Inferior parietal cortex (tissue), 1 donor: ENCODE data around the gene IGF2R.
"Not testable (repeated sequence)": the region's sequence is repeated elsewhere in the genome, so short reads cannot be mapped to it uniquely, and the experiment has no call there.

Source experiments
- DNase-seq: peaks from one replicate; pipeline ENCODE4 v3.0.0-alpha.2; 2016; ENCODE audit errors: extremely low spot score

The IGF2R gene

DNA sequence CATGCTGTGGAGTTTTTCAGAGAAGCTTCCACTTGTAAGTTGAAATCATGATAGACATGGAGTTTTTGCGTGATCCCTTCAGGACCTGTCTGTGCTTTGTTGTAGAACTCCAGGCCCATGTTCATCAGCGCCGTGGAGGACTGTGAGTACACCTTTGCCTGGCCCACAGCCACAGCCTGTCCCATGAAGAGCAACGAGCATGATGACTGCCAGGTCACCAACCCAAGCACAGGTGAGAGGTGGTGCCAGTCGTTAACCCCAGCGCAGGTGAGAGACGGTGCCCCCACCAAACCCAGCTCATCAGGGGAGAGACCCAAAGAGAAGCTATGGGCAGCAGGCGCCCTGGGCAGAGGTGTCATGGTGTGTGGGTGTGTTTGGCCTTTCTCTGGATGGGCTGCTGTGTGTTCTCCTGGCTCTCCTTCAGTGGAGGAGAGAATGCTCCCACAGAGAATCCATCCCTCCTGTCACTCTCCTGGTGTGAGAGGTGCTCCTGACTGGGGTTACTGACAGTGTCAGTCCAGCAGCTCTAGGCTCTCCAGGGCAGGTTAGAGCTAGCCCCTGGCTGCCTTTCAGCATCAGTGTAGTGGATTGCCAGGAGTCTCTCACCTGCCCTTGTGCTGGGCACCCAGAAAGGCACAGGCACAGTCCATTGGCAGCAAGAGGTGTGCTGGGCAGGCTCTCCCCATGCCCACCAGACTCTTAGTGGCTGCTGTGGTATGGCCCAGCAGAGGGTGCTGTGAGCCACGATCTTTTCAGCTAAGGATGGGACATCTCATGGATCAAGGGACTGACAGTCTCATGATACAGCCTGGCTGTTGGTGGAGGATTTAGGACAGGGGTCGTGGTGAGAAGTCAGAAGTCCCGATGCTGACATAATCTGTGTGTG lies 103.2 kb downstream of the IGF2R start:
- no peak for DNase-seq

DNA sequence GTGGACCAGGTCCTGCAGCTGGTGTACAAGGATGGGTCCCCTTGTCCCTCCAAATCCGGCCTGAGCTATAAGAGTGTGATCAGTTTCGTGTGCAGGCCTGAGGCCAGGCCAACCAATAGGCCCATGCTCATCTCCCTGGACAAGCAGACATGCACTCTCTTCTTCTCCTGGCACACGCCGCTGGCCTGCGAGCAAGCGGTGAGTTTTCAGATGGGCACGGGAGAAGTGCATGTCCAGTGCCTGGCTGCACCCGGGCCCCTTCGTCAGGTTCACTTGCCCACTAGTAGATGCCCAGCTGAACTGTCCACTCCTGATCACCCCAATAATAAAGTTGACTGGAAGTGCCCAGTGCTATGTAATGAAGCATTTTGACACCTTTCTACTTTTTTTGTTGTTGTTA lies 104.4 kb downstream of the IGF2R start:
- DNase-seq, result no peak

DNA sequence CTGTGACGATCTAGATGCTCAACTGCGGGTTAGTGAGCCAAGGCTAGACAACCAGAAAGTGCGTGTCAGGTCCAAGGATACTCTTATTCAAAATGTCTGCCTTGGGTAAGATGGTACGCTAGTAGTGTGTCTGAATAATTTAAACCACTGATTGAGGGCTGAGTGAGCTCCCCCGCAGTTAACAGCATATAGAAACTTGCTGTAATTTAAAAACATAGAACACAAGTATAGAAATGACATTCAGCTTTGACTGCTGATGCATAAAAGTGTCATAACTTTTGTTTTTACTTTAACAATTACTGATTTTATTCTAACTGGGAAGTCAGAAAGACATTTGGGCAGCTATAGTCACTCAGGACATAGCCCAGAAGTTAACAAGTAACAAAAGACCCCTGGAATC lies 107.1 kb downstream of the IGF2R start:
- DNase-seq, result no peak

DNA sequence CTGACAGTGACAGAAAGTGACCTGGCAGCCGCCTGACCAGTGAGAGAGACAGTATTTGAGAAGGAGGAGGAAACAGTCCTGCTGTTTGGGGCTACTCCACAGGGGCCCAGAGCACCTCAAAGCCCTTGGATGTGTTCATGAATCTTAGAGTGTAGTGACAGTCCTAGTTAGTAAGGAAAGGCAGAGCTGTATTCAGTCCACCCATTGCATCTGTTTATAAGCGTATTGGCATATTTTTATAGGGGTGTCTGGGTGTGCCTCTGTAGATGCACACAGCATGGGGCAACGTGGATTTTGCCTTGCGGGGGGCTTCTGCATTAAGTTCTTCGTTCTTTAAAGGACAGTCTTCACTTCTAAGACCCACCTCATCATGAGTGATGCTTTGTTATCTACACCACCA lies 108.1 kb downstream of the IGF2R start:
- no peak for DNase-seq

DNA sequence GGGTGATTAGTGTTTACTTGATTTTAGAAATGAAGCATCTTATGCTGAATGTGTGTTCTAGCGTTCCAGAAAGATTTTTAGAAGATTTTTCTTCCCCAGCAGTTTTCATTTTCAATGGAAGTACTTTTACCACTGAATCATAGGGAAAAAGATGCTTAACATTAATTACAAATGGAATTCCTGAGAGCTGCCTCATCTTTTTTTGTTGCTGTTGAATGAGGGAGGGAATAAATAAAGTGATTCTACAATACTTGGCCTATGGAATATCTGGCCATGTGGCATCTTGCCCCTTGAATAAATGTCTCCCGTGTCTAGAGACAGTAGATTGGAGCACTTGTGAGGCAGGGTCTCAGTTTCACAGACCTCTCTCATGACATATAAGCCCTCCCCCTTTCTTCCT lies 108.6 kb downstream of the IGF2R start:
- DNase-seq, result no peak

DNA sequence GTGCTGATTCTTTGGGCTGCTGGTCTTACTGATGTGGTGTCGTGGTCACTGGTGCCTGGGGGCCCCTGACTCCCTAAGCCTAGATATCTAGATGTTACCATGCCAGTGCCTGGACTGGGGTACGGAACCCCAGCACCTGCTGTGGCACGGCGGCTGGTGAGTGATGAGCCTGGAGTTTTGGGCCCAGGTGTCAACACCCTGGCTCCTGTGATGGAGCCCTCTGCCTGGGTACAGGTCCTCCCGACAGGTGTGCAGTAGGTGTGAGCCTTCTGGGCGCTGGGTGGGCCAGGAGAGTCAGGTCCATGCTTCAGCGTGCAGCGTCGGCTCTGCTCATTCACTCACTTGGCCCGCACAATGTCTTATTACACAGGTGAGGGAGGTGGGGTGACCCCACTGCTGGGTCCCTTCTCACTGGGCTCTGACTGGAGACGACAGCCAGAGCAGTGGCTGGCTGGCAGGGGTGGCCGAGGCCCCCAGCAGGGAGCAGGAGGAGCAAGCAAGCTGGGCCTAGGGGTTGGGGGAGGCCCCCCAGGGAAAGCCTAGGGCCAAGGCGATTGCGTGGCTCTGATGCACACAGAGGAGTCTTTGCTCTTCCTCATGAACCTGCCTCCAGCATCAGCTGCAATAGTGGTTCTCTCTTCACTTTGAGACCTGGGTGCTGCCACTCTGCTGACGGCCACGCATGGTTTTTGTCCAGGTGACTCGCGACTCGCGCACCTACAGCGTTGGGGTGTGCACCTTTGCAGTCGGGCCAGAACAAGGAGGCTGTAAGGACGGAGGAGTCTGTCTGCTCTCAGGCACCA lies 110.2 kb downstream of the IGF2R start:
- no peak for DNase-seq

DNA sequence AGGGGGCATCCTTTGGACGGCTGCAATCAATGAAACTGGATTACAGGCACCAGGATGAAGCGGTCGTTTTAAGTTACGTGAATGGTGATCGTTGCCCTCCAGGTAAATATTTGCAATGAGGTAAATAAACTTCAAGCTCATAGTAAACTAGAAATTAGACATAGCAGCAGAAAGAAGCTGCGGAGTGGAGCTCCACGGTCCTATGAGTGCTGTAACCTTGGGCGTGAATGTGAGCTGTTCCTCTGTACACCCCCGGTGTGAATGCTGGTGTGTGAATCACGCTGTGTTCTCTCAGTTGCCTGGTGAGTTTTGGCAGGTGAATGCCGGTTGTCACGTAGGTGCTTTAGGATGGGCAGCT lies 110.8 kb downstream of the IGF2R start:
- no peak for DNase-seq

DNA sequence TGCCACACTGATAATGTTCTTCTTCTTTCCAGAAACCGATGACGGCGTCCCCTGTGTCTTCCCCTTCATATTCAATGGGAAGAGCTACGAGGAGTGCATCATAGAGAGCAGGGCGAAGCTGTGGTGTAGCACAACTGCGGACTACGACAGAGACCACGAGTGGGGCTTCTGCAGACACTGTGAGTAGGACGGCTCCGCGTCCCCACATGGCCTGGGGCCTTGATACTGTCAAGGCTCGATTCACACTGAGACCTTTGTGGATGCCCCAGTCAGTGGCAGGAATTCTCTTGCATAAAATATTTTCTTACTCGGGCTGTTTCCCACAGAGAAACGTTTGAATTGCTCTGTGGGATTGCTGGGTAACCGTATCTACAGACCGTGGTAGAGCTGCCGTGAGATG lies 111.2 kb downstream of the IGF2R start:
- DNase-seq, result no peak

DNA sequence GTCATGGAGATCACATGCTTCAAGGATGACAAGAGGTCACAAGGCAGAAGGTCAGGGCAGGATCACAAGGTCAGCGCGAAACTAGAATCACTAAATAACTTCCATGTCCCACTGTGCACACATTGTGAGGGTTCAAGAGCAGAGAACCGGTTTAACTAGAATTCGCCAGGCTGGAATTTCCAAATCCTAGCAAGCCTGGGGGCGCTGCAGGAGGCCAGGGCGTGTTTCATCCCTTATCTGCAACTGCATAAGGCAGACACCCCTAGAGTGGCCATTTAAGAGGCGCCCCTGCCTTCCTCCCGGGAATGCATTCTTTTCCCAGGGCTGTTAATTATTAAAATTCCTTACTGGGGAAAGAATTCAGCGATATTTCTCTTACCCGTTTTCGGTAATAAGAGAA lies 112.5 kb downstream of the IGF2R start:
- DNase-seq, result no peak

DNA sequence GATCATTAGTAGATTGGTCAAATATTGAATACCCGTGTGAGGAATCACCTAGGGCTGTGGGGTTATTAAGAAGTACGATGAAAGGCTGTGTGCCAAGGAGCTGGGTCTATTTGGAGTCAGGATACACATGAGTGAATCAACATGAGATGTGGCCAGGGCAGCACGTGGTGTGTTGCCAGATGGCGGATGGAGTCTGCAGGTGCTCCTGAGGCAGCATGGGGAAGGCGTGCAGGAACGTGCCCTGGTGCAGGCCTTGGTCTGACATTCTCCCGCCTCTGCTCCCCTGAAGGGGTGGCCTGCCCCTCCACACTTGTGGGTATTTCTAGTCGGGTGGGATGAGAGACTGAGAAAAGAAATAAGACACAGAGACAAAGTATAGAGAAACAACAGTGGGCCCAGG lies 113.7 kb downstream of the IGF2R start:
- no peak for DNase-seq

DNA sequence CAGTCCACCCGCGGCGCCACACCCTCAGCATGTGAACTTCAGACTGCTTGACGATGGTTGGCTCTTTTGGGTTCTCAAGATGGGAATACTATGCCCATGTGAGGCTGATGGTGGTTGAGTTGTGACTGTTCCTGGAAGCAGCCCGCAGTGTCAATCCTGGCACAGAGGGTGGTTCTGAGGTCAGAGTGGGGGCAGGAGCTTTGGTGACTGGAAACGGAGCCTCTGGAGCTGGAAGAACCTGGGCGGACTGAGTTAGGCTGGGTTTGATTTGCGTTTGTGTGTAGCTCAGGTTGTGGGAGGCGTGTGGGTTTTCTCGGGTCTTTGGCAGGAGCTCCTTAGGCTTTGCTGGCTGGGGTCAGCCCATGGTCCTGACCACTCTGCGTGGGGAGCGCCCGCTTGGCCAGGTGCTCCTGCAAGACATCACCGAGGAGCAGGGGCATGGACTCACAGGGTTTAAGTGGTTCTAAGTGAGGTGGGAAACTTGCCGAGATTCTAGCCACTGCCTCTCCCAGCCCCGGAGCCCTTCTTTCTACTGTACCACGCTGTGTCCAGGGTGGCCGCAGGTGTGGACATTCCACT lies 115.4 kb downstream of the IGF2R start:
- DNase-seq, result no peak

DNA sequence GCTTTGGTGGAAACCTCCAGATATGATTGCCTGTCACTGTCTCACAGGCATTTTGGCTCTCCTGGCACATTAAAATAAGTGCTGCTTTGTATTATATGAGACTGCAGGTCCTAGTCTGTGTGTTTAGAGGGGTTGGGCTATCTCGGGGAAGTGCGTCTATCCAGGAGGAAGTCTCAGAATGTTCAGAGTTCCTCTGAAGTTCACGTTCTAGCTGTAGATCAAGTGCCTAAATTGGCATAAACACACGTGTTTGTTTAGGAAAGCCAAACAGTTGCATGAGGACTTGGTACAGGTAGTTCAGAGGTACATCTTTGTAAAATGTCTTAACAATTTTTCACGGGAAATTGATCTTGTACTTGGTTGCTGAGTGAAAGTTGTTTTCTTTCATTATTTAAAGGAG lies 116.3 kb downstream of the IGF2R start:
- DNase-seq, result no peak

DNA sequence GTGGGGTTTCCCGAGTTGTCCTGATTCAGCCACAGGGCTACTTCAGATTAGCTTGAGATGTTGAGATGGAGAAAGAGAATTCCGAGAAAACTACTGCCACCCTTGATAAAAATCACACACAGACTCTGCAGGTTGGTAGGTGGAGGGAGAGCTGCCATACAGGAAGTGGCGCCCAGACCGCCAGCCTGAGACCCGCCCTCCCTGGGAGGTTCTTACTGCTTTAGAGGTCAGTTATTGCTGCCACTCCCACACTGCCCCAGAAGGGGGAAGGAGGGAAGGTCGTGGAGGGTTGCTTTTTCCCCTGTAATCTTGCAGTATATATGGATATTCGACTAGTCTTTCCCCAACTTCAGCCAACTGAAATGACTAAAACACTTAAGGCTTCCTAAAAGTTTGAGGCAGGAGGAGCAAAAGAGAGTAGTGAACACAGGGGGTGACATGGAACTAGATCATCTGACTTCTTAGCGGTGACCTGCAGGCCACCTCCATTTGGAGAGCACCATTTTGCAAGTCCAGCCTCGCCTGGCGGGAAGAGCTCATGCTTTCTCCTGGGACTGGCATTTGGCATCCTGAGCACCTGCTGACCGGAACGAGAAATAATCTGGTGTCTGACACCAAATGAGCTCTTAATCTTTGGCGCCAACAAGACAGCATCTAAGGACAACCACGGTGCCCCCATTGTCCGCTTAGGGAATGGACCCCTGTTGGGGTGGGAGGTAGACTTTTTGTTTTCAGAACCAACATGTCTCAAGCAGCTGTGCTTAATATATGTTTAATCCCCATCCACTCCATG lies 117.0 kb downstream of the IGF2R start:
- DNase-seq, result no peak

DNA sequence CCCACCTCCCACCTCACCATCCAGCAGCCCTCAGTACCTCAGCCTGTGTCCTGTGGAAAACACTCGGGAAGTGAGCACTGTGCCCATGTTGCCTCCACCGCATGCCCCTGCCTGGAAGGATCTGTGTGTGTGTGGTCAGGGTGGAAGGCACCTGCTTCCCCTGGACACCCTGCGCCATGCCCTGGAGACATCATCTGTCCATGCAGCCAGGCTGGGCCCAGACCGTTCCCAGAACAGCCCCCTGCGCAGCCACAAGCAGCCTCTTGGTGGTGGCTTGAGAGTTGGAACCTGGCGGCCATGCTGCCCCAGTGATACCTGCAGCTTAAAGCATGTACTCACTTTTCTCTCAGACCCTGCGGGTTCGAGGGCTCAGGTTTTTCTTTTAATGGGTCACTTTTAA lies 117.9 kb downstream of the IGF2R start:
- DNase-seq, result no peak

DNA sequence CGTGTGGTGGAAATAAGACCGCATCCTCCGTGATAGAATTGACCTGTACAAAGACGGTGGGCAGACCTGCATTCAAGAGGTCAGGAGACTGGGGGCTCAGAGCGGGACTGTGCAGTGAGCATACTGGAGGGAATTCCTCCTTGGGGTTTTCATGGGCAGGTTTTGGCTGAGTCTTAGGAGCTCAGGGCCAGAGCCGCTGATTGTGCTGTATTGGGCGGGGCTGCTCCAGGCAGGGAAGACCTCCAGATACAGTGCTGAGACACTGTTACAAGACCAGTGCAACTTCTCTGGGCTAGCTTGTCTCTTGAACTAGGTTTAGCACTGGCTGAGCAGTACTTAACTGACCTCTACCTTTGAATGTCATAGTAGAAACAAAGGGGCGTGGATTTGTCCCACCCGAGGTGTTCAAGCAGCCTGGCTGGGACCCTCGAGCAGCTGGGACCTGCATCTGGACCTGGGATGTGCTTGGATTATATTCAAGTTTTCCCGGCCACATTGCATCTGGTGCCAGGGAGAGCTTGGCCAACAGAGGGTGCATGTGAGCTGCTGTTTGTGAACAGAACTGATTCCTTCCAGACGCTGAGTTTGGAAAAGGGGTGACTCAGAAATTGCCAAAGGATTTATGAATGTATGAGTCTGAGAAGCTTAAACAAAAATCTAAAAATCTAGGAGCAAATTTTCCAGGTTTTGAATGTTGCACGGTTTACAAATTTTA lies 119.3 kb downstream of the IGF2R start:
- peak; percentile 73 for DNase-seq

DNA sequence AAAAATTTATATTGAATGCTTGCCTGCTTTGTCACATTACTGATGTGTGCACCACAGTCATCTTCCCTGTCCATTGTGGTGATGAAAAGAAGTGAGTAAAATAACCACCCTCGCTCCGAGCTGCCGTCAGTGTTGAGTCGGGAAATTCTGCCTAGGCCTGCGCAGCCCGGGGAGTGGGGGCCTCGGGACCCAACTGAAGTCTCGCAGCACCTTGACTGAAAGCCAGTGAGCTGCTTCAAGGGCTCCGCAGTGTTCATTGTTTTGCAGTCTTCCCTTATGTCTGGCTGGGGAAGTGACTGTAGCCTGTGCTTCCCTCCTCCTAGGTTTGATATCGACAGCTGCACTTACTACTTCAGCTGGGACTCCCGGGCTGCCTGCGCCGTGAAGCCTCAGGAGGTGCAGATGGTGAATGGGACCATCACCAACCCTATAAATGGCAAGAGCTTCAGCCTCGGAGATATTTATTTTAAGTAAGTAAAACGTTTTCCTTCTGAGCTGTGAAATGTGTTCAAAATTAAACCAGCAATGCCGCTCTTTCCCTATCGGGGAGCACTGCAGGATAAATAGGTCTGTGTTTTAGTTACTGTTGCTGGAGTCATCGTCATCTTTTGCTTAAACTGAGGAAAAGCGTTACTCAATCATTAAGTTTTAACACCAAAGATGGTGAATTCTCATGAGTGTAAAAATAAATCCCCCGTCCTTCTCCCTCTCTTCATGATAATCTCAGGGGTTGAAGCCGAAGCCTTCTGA lies 120.1 kb downstream of the IGF2R start:
- DNase-seq, result peak; percentile 20

DNA sequence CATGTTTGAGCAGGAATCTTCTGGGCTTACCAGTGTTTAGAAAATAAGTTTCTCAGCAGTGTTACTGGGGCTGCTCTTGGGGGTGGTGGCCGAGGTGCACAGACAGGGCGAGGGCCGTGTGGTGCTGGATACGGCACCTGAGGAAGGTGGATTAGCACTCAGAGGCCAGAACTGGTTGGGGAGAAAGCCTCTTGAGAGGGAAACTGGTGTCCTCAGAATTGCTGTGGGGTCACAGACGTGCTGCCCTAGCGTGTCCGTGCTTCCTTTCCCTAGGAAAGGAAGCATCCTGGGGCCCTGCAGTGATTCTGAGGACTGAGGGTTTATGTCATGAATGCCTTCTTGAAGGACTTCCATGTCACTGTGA lies 120.6 kb downstream of the IGF2R start:
- no peak for DNase-seq

DNA sequence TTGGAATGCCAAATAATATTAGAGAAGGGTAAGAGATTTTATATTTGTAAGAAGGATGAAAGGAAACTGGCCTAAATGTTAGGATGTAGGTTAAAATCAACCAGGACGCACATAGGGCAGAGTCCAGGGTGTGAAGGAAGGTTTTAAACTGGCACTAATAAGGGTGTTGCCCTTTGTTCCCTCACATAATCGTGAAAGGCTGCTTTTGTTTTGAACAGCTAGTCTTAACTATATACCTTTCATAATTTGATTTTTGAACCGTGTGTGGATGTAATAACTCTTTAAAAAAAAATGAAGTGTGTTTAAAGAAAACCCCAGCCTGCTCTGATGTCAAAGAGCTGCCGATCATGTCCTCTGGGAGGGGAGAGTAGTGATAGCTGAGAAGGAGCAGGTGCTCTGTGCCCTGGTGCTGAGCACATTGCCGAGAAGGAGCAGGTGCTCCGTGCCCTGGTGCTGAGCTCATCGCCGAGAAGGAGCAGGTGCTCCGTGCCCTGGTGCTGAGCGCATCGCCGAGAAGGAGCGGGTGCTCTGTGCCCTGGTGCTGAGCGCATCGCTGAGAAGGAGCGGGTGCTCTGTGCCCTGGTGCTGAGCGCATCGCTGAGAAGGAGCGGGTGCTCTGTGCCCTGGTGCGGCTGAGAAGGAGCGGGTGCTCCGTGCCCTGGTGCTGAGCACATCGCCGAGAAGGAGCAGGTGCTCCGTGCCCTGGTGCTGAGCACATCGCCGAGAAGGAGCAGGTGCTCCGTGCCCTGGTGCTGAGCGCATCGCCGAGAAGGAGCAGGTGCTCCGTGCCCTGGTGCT lies 121.8 kb downstream of the IGF2R start:
- DNase-seq, result not testable (repeated sequence)

DNA sequence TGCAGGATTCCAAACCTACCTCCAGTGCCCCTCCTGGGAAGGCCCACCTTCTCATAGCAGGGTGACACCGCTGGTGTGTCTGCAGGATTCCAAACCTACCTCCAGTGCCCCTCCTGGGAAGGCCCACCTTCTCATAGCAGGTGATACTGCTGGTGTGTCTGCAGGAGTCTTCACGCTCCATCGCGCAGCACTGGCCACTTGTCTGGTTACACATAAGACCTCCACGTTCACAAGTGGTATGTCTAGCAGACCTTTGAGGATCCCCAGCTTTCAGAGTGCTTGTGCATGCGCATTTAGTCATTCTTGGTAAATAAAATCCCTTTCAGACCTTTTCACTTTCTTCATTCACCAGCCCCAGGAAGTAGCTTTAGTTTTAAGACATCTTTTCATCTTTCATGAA lies 123.3 kb downstream of the IGF2R start:
- not testable (repeated sequence) for DNase-seq

DNA sequence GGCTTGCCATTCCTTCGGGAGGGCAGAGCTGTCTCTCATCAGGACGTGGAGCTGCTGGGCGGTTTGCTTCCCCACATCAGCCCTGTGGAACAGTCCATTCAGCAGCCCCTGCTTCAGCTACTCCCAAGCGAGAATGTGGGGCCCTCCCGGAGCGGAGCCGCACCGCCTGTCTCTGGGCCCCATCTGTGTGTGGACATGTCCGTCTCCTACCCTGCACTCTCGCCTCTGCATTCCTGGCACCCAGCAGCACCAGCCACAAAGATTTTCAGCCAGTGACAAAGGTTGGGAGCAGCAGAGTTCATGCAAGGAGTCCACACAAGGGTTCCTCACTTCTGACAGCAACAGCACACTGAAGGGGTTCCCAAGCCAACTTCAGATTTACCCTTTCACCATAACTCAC lies 123.7 kb downstream of the IGF2R start:
- no peak for DNase-seq
